H1 (cell line): ENCODE measurements around the gene SLC39A6. TPM values are rescaled to one million over a fixed set of nuclear protein-coding genes. Genes with fewer than 3 reads are reported as not detected.

Experiments used
- EP300 ChIP-seq, 2 experiments: IDR thresholded peaks; 1 replicate in 1 of 2; 2 replicates in 1 of 2; pipeline ENCODE4 v1.6.1; 2011 to 2012; ENCODE audit warnings: low read depth in 2 of 2, low read length in 2 of 2, mild to moderate bottlenecking in 2 of 2, borderline replicate concordance in 1 of 2, inconsistent platforms in 1 of 2, moderate library complexity in 1 of 2
- HDAC2 ChIP-seq, 2 experiments: fragments of 300-600 bp in 1 of 2; sonication (generic) in 1 of 2; IDR thresholded peaks; 2 replicates each; pipeline ENCODE4 v1.6.1; 2011 to 2012; ENCODE audit warnings: low read depth in 2 of 2, low read length in 2 of 2, mild to moderate bottlenecking in 2 of 2, moderate library complexity in 2 of 2, borderline replicate concordance in 1 of 2, inconsistent platforms in 1 of 2
- JUN ChIP-seq: IDR thresholded peaks from 2 replicates; pipeline ENCODE4 v1.6.1; 2011; ENCODE audit warnings: low read depth, mild to moderate bottlenecking, improper control_type of control experiment, low read length
- SAP30 ChIP-seq: fragments of 300-600 bp; sonication (generic); IDR thresholded peaks from 2 replicates; pipeline ENCODE4 v1.7.1; 2012; ENCODE audit warnings: low read length, moderate library complexity, mild to moderate bottlenecking, inconsistent platforms; ENCODE audit not compliant: insufficient read depth, insufficient replicate concordance
- polyA plus RNA-seq, 7 experiments: library from polyadenylated mRNA; depleted of rRNA in 3 of 7; stranded (reverse) in 5 of 7; unstranded in 2 of 7; fragments of >200 nt in 5 of 7; fragments of 200-250 nt in 2 of 7; gene quantifications; 1 replicate in 5 of 7; 2 replicates in 1 of 7; 4 replicates in 1 of 7; pipeline versions ENCODE4 v1.2.1 to v1.2.3, GENCODE V29; 2011 to 2013; ENCODE audit warnings: missing spikeins in 2 of 7, mixed read lengths in 2 of 7
- total RNA-seq: library from RNA; stranded (reverse); fragmentation: NEBNext Ultra II Directional; extraction: Animal tissue kit (Norgen Biotek cat#: 25700); gene quantifications from 2 replicates; pipeline ENCODE4 v1.2.1, GENCODE V29; 2021
- TF ChIP-seq, protein P1 (sequence below): IDR thresholded peaks from 2 replicates; pipeline ENCODE4 v1.6.1; 2011; ENCODE audit warnings: low read depth, mild to moderate bottlenecking, low read length; ENCODE audit not compliant: insufficient read depth
- TF ChIP-seq, protein P2 (sequence below): fragments of 300-600 bp; sonication (generic); IDR thresholded peaks from 2 replicates; pipeline ENCODE4 v1.7.1; 2012; ENCODE audit warnings: low read length, moderate library complexity, mild to moderate bottlenecking, inconsistent platforms; ENCODE audit not compliant: insufficient replicate concordance

The SLC39A6 gene
- total and polyA plus RNA-seq, 2 of the 8 experiments (the other 6 are each of a cell fraction or from before 2014, with no cell fraction given), result 36.8 to 55.4 TPM

DNA sequence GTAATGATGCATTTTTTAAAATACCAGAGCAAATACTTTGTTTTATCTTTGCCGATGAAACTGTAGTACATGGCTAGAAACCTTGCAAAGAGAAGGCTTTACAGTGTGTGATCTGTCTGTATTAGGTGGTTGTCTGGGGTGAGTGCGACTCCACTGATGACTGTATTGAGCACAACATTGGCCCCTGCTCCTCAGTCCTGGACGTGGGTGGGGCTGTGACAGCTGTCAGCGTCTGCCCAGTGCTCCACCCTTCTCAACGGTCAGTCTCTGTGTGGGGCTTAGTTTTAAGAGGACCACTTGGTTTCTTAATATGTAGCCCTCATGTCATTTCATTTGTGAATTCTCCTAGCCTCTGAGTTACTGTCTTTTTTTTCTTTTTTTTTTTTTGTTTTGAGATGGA is 40.8 kb upstream of the SLC39A6 start (continued):
- TF ChIP-seq EP300 (IDR thresholded peaks at IDR 0.05; ENCODE audit: borderline replicate concordance in 1 of 2, low read depth in 2 of 2, low read length in 2 of 2) (no peak), JUN (no peak), HDAC2 (IDR thresholded peaks at IDR 0.05; ENCODE audit: borderline replicate concordance in 1 of 2, low read depth in 2 of 2, low read length in 2 of 2) (no peak), SAP30 (no peak)
- TF ChIP-seq, protein P1, sequence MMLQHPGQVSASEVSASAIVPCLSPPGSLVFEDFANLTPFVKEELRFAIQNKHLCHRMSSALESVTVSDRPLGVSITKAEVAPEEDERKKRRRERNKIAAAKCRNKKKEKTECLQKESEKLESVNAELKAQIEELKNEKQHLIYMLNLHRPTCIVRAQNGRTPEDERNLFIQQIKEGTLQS, result no peak
- TF ChIP-seq, protein P2, sequence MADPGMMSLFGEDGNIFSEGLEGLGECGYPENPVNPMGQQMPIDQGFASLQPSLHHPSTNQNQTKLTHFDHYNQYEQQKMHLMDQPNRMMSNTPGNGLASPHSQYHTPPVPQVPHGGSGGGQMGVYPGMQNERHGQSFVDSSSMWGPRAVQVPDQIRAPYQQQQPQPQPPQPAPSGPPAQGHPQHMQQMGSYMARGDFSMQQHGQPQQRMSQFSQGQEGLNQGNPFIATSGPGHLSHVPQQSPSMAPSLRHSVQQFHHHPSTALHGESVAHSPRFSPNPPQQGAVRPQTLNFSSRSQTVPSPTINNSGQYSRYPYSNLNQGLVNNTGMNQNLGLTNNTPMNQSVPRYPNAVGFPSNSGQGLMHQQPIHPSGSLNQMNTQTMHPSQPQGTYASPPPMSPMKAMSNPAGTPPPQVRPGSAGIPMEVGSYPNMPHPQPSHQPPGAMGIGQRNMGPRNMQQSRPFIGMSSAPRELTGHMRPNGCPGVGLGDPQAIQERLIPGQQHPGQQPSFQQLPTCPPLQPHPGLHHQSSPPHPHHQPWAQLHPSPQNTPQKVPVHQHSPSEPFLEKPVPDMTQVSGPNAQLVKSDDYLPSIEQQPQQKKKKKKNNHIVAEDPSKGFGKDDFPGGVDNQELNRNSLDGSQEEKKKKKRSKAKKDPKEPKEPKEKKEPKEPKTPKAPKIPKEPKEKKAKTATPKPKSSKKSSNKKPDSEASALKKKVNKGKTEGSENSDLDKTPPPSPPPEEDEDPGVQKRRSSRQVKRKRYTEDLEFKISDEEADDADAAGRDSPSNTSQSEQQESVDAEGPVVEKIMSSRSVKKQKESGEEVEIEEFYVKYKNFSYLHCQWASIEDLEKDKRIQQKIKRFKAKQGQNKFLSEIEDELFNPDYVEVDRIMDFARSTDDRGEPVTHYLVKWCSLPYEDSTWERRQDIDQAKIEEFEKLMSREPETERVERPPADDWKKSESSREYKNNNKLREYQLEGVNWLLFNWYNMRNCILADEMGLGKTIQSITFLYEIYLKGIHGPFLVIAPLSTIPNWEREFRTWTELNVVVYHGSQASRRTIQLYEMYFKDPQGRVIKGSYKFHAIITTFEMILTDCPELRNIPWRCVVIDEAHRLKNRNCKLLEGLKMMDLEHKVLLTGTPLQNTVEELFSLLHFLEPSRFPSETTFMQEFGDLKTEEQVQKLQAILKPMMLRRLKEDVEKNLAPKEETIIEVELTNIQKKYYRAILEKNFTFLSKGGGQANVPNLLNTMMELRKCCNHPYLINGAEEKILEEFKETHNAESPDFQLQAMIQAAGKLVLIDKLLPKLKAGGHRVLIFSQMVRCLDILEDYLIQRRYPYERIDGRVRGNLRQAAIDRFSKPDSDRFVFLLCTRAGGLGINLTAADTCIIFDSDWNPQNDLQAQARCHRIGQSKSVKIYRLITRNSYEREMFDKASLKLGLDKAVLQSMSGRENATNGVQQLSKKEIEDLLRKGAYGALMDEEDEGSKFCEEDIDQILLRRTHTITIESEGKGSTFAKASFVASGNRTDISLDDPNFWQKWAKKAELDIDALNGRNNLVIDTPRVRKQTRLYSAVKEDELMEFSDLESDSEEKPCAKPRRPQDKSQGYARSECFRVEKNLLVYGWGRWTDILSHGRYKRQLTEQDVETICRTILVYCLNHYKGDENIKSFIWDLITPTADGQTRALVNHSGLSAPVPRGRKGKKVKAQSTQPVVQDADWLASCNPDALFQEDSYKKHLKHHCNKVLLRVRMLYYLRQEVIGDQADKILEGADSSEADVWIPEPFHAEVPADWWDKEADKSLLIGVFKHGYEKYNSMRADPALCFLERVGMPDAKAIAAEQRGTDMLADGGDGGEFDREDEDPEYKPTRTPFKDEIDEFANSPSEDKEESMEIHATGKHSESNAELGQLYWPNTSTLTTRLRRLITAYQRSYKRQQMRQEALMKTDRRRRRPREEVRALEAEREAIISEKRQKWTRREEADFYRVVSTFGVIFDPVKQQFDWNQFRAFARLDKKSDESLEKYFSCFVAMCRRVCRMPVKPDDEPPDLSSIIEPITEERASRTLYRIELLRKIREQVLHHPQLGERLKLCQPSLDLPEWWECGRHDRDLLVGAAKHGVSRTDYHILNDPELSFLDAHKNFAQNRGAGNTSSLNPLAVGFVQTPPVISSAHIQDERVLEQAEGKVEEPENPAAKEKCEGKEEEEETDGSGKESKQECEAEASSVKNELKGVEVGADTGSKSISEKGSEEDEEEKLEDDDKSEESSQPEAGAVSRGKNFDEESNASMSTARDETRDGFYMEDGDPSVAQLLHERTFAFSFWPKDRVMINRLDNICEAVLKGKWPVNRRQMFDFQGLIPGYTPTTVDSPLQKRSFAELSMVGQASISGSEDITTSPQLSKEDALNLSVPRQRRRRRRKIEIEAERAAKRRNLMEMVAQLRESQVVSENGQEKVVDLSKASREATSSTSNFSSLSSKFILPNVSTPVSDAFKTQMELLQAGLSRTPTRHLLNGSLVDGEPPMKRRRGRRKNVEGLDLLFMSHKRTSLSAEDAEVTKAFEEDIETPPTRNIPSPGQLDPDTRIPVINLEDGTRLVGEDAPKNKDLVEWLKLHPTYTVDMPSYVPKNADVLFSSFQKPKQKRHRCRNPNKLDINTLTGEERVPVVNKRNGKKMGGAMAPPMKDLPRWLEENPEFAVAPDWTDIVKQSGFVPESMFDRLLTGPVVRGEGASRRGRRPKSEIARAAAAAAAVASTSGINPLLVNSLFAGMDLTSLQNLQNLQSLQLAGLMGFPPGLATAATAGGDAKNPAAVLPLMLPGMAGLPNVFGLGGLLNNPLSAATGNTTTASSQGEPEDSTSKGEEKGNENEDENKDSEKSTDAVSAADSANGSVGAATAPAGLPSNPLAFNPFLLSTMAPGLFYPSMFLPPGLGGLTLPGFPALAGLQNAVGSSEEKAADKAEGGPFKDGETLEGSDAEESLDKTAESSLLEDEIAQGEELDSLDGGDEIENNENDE, result no peak
